ENCODE measurements around the gene MRPL20.
A peak's percentile ranks its signal among the peaks of the same experiment; 100 is the strongest.

Gene MRPL20

DNA sequence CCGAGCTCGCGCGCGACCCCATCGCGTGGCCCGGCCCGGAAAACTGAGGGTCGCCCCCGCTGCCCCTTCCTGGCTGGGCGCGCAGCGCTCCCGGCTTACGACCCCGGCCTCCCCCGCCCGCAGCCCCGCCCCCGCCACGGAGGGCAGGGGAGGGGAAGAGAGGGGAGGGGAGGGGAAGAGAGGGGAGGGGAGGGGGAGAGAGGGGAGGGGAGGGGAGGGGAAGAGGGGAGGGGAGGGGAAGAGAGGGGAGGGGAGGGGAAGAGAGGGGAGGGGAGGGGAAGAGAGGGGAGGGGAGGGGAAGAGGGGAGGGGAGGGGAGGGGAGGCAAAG is 20.7 kb upstream of the MRPL20 start:
- Histone ChIP-seq H3K27me3 (ENCODE audit: insufficient read depth, insufficient read length) (no peaks in the 10 kb centered on the region), H3K36me3 (ENCODE audit: insufficient read depth, insufficient read length, low read length) (no peaks in the 10 kb centered on the region), H3K4me3 (ENCODE audit: insufficient read length, low read depth) (no peak overlapping the region), H3K9ac (ENCODE audit: insufficient read length, low read depth) (peak overlapping the region; percentile 42), H3K9me3 (ENCODE audit: insufficient read depth, low read length) (no peaks in the 10 kb centered on the region), H3K4me1 (ENCODE audit: insufficient read depth, insufficient read length) (peaks cover 16% of the 10 kb centered on the region)
- no peak for TF ChIP-seq ZNF274 (IDR thresholded peaks at IDR 0.05; ENCODE audit: low read depth, low read length)
- no peak for TF ChIP-seq YY1 (IDR thresholded peaks at IDR 0.05; ENCODE audit: insufficient read depth, insufficient read length)
- no peak for TF ChIP-seq SUZ12 (IDR thresholded peaks at IDR 0.05; ENCODE audit: extremely low read depth, insufficient read depth, insufficient read length)
- no peak for DNase-seq (ENCODE audit: low read depth, low spot score)

DNA sequence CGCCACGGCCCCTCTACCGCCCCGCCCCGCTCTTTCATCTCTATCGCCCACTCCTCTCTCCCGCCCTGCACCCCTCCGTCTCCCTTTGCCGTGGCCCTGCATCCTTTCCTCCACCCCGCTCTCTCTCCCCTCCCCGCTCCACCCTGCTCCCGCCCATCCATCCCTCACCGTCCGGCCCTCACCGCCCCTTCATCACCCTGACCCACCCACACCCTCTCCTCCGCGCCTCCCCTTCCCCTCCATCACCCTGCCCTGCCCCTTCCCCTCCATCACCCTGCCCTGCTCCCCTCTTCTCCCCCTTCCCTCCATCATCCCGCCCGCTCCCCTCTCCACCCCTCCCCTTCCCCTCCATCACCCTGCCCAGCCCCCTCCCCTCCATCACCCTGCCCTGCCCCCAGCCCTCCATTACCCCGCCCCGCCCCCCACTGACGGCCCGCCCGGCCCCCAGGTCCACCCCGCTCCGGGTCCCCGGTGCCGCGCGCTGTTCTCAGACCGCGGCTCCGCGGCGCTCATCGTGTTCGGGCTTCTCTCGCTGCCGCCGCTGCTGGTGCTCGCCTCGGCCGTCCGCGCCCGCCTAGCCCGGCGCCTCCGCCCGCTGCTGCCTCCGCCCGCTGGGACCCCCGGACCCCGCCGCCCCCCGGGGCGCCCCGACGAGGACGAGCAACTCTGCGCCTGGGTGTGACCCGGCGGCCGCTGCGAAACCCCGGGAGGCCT is 20.2 kb upstream of the MRPL20 start:
- H3K27me3 ChIP-seq (ENCODE audit: insufficient read depth, insufficient read length) = no peaks in the 10 kb centered on the region
- no peaks in the 10 kb centered on the region for H3K9me3 ChIP-seq (ENCODE audit: insufficient read depth, low read length)
- DNase-seq (ENCODE audit: low read depth, low spot score) = no peak
- peak overlapping the region; percentile 42 for H3K9ac ChIP-seq (ENCODE audit: insufficient read length, low read depth)
- H3K4me1 ChIP-seq (ENCODE audit: insufficient read depth, insufficient read length) = peaks cover 12% of the 10 kb centered on the region
- no peak for TF ChIP-seq ZNF274 (IDR thresholded peaks at IDR 0.05; ENCODE audit: low read depth, low read length)
- no peak for TF ChIP-seq YY1 (IDR thresholded peaks at IDR 0.05; ENCODE audit: insufficient read depth, insufficient read length)
- no peak for TF ChIP-seq SUZ12 (IDR thresholded peaks at IDR 0.05; ENCODE audit: extremely low read depth, insufficient read depth, insufficient read length)
- peak overlapping the region; percentile 21 for H3K4me3 ChIP-seq (ENCODE audit: insufficient read length, low read depth)
- H3K36me3 ChIP-seq (ENCODE audit: insufficient read depth, insufficient read length, low read length) = no peaks in the 10 kb centered on the region

DNA sequence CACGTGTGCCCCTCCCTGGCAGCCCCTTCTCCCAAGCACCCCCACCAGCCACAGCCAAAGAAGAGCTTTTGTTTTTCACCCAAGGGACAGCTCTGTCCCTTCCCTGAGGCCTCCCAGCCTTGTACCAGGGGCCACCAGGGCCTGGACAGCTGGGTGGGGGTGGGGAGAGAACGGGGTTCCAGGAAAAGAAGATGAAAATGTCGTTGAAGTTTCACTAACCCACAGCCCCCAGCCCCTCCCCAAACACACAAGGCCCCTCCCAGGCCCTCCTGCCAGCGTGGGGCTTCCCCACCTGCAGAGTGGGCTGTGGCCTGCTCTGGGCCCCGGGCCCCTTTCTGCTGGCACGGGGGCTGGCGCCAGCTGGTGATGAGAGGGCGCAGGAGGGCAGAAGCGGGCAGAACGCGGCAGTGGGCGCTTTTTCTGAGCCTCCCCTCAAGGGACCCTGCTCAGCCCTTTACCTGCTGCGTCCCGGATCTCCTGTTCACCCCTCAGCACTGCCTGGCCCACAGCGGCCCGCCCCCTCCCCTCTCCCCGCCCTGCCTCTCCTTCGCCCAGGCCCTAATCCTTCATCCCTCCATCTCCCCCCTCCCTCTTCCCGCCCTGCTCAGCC is 19.5 kb upstream of the MRPL20 start:
- no peak for DNase-seq (ENCODE audit: low read depth, low spot score)
- TF ChIP-seq ZNF274 (IDR thresholded peaks at IDR 0.05; ENCODE audit: low read depth, low read length) (no peak), YY1 (IDR thresholded peaks at IDR 0.05; ENCODE audit: insufficient read depth, insufficient read length) (no peak), SUZ12 (IDR thresholded peaks at IDR 0.05; ENCODE audit: extremely low read depth, insufficient read depth, insufficient read length) (no peak)
- H3K9me3 ChIP-seq (ENCODE audit: insufficient read depth, low read length) = no peaks in the 10 kb centered on the region
- peak overlapping the region; percentile 40 for H3K4me3 ChIP-seq (ENCODE audit: insufficient read length, low read depth)
- no peaks in the 10 kb centered on the region for H3K27me3 ChIP-seq (ENCODE audit: insufficient read depth, insufficient read length)
- H3K9ac ChIP-seq (ENCODE audit: insufficient read length, low read depth) = peak overlapping the region; percentile 80
- H3K36me3 ChIP-seq (ENCODE audit: insufficient read depth, insufficient read length, low read length) = no peaks in the 10 kb centered on the region
- peaks cover 11% of the 10 kb centered on the region for H3K4me1 ChIP-seq (ENCODE audit: insufficient read depth, insufficient read length)

DNA sequence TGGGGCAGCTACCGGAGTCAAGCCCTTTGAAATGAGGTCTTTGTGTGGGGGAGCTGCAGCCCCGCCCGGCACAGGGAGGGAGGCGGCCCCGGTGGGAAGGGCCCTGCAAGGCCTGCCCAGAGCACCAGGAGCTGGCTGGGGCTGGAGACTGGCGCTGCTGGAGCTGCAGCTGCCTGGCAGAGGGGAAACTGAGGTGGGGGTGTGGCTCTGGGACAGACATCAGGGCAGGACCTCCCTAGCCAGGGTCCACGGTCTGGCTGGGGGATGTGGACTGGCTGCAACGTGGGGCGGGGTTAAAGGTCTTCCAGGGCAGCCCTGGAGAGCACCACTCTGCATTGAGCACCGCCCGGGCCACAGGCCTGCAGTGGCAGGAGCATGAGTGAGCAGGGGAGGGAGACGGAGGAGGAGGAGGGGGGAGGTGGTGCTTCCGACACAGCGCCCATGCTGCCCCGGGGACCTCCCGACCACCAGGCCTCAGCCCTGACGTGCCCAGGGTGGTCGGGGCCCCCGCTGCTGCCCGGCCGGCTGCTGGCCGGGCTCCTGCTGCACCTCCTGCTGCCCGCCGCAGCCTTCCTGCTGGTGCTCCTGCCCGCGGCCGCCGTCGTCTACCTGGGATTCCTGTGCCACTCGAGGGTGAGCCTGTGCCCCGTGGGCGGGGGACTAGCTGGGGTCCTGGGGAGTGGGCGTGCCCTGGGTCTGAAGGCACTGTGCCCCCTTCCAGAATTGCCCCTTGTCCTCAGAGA is 18.8 kb upstream of the MRPL20 start:
- Histone ChIP-seq H3K9ac (ENCODE audit: insufficient read length, low read depth) (peak overlapping the region; percentile 80), H3K27me3 (ENCODE audit: insufficient read depth, insufficient read length) (no peaks in the 10 kb centered on the region), H3K36me3 (ENCODE audit: insufficient read depth, insufficient read length, low read length) (no peaks in the 10 kb centered on the region), H3K4me3 (ENCODE audit: insufficient read length, low read depth) (peak overlapping the region; percentile 40), H3K4me1 (ENCODE audit: insufficient read depth, insufficient read length) (peaks cover 12% of the 10 kb centered on the region), H3K9me3 (ENCODE audit: insufficient read depth, low read length) (no peaks in the 10 kb centered on the region)
- no peak for DNase-seq (ENCODE audit: low read depth, low spot score)
- TF ChIP-seq YY1 (IDR thresholded peaks at IDR 0.05; ENCODE audit: insufficient read depth, insufficient read length) = no peak
- TF ChIP-seq SUZ12 (IDR thresholded peaks at IDR 0.05; ENCODE audit: extremely low read depth, insufficient read depth, insufficient read length) = no peak
- no peak for TF ChIP-seq ZNF274 (IDR thresholded peaks at IDR 0.05; ENCODE audit: low read depth, low read length)

DNA sequence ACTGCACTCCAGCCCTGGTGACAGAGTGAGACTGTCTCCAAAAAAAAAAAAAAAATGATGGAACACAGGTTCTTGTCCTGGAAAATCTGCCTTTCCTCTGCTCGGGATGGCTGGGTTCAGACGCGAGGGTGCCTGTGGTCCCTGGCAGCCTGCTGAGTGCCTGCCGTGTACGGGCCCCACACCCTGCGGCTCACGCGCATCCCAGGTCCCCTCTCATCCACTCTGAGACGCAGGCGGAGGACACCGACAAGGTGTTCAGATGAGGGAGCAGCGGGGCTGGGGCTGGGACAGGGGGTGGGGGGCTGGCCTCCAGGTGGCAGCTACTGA is 18.3 kb upstream of the MRPL20 start:
- H3K9me3 ChIP-seq (ENCODE audit: insufficient read depth, low read length) = no peaks in the 10 kb centered on the region
- no peak for DNase-seq (ENCODE audit: low read depth, low spot score)
- no peak for TF ChIP-seq SUZ12 (IDR thresholded peaks at IDR 0.05; ENCODE audit: extremely low read depth, insufficient read depth, insufficient read length)
- TF ChIP-seq ZNF274 (IDR thresholded peaks at IDR 0.05; ENCODE audit: low read depth, low read length) = no peak
- no peak for TF ChIP-seq YY1 (IDR thresholded peaks at IDR 0.05; ENCODE audit: insufficient read depth, insufficient read length)
- H3K27me3 ChIP-seq (ENCODE audit: insufficient read depth, insufficient read length) = no peaks in the 10 kb centered on the region
- no peaks in the 10 kb centered on the region for H3K36me3 ChIP-seq (ENCODE audit: insufficient read depth, insufficient read length, low read length)
- peaks cover 16% of the 10 kb centered on the region for H3K4me1 ChIP-seq (ENCODE audit: insufficient read depth, insufficient read length)
- no peak overlapping the region for H3K9ac ChIP-seq (ENCODE audit: insufficient read length, low read depth)
- no peak overlapping the region for H3K4me3 ChIP-seq (ENCODE audit: insufficient read length, low read depth)

DNA sequence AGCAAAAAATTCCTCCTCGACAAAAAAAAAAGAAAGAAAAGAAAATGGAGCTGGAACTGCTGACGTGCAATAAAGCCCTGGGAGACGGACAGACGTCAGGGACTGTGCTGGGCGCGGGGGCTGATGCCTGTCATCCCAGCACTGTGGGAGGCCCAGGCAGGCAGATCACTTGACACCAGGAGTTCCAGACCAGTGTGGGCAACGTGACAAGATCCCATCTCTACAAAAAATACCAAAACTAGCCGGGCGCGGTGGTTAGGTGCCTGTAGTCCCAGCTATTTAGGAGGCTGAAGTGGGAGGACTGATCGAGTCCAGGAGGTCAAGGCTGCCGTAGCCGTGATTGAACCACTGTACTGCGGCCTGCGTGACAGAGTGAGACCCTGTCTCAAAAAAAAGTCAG is 17.6 kb upstream of the MRPL20 start:
- Histone ChIP-seq H3K4me1 (ENCODE audit: insufficient read depth, insufficient read length) (peaks cover 17% of the 10 kb centered on the region), H3K27me3 (ENCODE audit: insufficient read depth, insufficient read length) (no peaks in the 10 kb centered on the region), H3K9me3 (ENCODE audit: insufficient read depth, low read length) (no peaks in the 10 kb centered on the region), H3K36me3 (ENCODE audit: insufficient read depth, insufficient read length, low read length) (no peaks in the 10 kb centered on the region), H3K4me3 (ENCODE audit: insufficient read length, low read depth) (no peak overlapping the region), H3K9ac (ENCODE audit: insufficient read length, low read depth) (no peak overlapping the region)
- no peak for DNase-seq (ENCODE audit: low read depth, low spot score)
- TF ChIP-seq ZNF274 (IDR thresholded peaks at IDR 0.05; ENCODE audit: low read depth, low read length) (no peak), SUZ12 (IDR thresholded peaks at IDR 0.05; ENCODE audit: extremely low read depth, insufficient read depth, insufficient read length) (no peak), YY1 (IDR thresholded peaks at IDR 0.05; ENCODE audit: insufficient read depth, insufficient read length) (no peak)

DNA sequence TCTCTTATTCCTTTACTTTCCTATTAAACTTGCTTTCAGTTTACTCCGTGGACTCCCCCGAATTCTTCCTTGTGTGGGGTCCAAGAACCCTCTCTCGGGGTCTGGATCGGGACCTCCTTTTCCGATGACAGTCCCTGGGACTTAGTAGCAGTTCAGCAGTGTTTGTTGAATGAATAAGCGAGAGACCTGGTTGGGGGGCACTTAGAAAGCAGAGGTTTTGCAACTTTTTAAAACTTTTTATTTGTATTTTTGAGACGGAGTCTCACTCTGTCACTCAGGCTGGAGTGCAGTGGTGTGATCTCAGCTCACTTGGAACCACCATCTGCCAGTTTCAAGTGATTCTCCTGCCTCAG is 16.1 kb upstream of the MRPL20 start:
- TF ChIP-seq ZNF274 (IDR thresholded peaks at IDR 0.05; ENCODE audit: low read depth, low read length) (no peak), SUZ12 (IDR thresholded peaks at IDR 0.05; ENCODE audit: extremely low read depth, insufficient read depth, insufficient read length) (no peak), YY1 (IDR thresholded peaks at IDR 0.05; ENCODE audit: insufficient read depth, insufficient read length) (no peak)
- Histone ChIP-seq H3K9me3 (ENCODE audit: insufficient read depth, low read length) (no peaks in the 10 kb centered on the region), H3K36me3 (ENCODE audit: insufficient read depth, insufficient read length, low read length) (no peaks in the 10 kb centered on the region), H3K9ac (ENCODE audit: insufficient read length, low read depth) (no peak overlapping the region), H3K4me3 (ENCODE audit: insufficient read length, low read depth) (no peak overlapping the region), H3K27me3 (ENCODE audit: insufficient read depth, insufficient read length) (no peaks in the 10 kb centered on the region), H3K4me1 (ENCODE audit: insufficient read depth, insufficient read length) (peaks cover 26% of the 10 kb centered on the region)
- DNase-seq (ENCODE audit: low read depth, low spot score) = no peak
